ENCODE data around the gene GAS2L2. TPM values are rescaled to one million over a fixed set of nuclear protein-coding genes. Genes with fewer than 3 reads are reported as not detected.

Gene GAS2L2
- total and polyA plus RNA-seq, 2 of the 8 experiments (the other 6 are each of a cell fraction or from before 2014, with no cell fraction given), result 0.09 to 0.13 TPM

GRCh38 chr17:35795007-35795870, 42.2 kb upstream of the GAS2L2 start, which contains the start of gene MMP28:
Gene MMP28, minus strand, starts transcription at chr17:35795641. Its CDS starts 264 bp downstream, at chr17:35795377.
- no peak within 1 kb of the TSS for H3K27ac ChIP-seq (ENCODE audit: low read depth, low read length)
- H3K27me3 ChIP-seq (replicated peaks in 1 of 4; ENCODE audit: control insufficient read depth in 3 of 4, extremely low read depth in 1 of 4, insufficient read depth in 3 of 4, low read length in 3 of 4), result peaks cover 23 to 54% (median 43%) of the 10 kb centered on the region in 4 experiments
- H3K79me1 ChIP-seq (ENCODE audit: low read depth, low read length), result no peaks in the 10 kb centered on the region
- peak within 1 kb of the TSS; percentile 9; the same call in 1 of the 2 replicates for H4K8ac ChIP-seq (ENCODE audit: extremely low read depth, insufficient read depth, low read length)
- H2BK20ac ChIP-seq (ENCODE audit: low read length), result no peak within 1 kb of the TSS
- H2BK120ac ChIP-seq (replicated peaks; ENCODE audit: low read depth, low read length), result no peak within 1 kb of the TSS
- no peak within 1 kb of the TSS for H2BK15ac ChIP-seq (ENCODE audit: low read length)
- peak within 1 kb of the TSS; percentile 12; the same call in 1 of the 2 replicates for H2AFZ ChIP-seq (ENCODE audit: low read length)
- H3K9me3 ChIP-seq (ENCODE audit: insufficient read depth in 2 of 2, low read depth in 1 of 2, low read length in 1 of 2), result no peaks in the 10 kb centered on the region
- FAIRE-seq, result no peak
- H3K18ac ChIP-seq (ENCODE audit: extremely low read depth, low read length), result no peak within 1 kb of the TSS; the same call in 1 of the 2 replicates
- DNase-seq (ENCODE audit: low read depth in 1 of 2, low spot score in 2 of 2), result peak in 1 of 2 experiments; percentile 81
- 2% methylated on average over 50 of the region's 89 CpGs; no CpG with 5 or more reads in 1 of the 2 experiments for WGBS, 2 experiments (ENCODE audit: extremely low coverage in 1 of 2, insufficient coverage in 1 of 2, insufficient read length in 1 of 2, insufficient replicate concordance in 2 of 2, low coverage in 1 of 2, low lambda C conversion rate in 2 of 2, missing lambda C conversion rate in 1 of 2)
- no peak within 1 kb of the TSS for H3K56ac ChIP-seq (replicated peaks; ENCODE audit: insufficient read length, low read depth, low read length)
- peaks cover 11% of the 10 kb centered on the region; the same call in 1 of the 2 replicates for H3K23me2 ChIP-seq (ENCODE audit: low read depth, low read length)
- peak within 1 kb of the TSS in 1 of 4 experiments; percentile 60; a peak in 3 of 7 replicates for H3K9ac ChIP-seq (replicated peaks in 1 of 4; ENCODE audit: extremely low read depth in 1 of 4, low read depth in 3 of 4, low read length in 3 of 4)
- H3K23ac ChIP-seq (ENCODE audit: insufficient read length), result no peak within 1 kb of the TSS
- H2BK5ac ChIP-seq (ENCODE audit: low read depth, low read length), result no peak within 1 kb of the TSS
- no peak within 1 kb of the TSS for H3K14ac ChIP-seq (ENCODE audit: insufficient read length)
- H2BK12ac ChIP-seq (ENCODE audit: low read depth, low read length), result no peak within 1 kb of the TSS; the same call in 1 of the 2 replicates
- H4K91ac ChIP-seq (replicated peaks; ENCODE audit: insufficient read length, low read length), result no peak within 1 kb of the TSS
- peaks cover 0 to 10% (median 5%) of the 10 kb centered on the region in 4 experiments; a peak in 5 of 7 replicates for H3K4me1 ChIP-seq (replicated peaks in 1 of 4; ENCODE audit: control insufficient read depth in 3 of 4, insufficient read depth in 4 of 4, low read length in 3 of 4)
- no peaks in the 10 kb centered on the region for H3K36me3 ChIP-seq (ENCODE audit: control insufficient read depth in 2 of 4, insufficient read depth in 4 of 4, low read length in 3 of 4)
- no peak within 1 kb of the TSS for H2AK5ac ChIP-seq (ENCODE audit: low read depth, low read length)
- peak within 1 kb of the TSS; percentile 27 to 66 (median 60) for H3K4me3 ChIP-seq (ENCODE audit: extremely low read depth in 1 of 4, insufficient read depth in 2 of 4, low read depth in 3 of 4, low read length in 4 of 4)
- H3K4ac ChIP-seq (replicated peaks; ENCODE audit: insufficient read length, low read depth, low read length), result no peak within 1 kb of the TSS
- POLR2A ChIA-PET (ENCODE audit: partially characterized antibody), result interaction anchor here (0.6 to 7.5 kb wide), 2 partner anchors 14 to 125 kb away, joined by 3 to 50 read pairs; partner anchors contain the start of gene TAF15
- CTCF ChIA-PET (ENCODE audit: partially characterized antibody), result interaction anchor here (0.7 to 11.7 kb wide), 6 partner anchors 10 to 28 kb away, joined by 3 to 179 read pairs (median 14); partner anchors contain the start of genes C17orf50 and TAF15
- H4K5ac ChIP-seq (ENCODE audit: insufficient read length, low read depth, low read length), result no peak within 1 kb of the TSS
- H3K4me2 ChIP-seq (ENCODE audit: insufficient read depth in 1 of 2, low read depth in 2 of 2, low read length in 2 of 2), result peak within 1 kb of the TSS; percentile 59 to 99
- H3K79me2 ChIP-seq (ENCODE audit: control insufficient read depth in 1 of 2, insufficient read depth in 2 of 2, low read length in 2 of 2), result no peaks in the 10 kb centered on the region
- H4K20me1 ChIP-seq (replicated peaks in 1 of 2; ENCODE audit: control insufficient read depth in 1 of 2, insufficient read depth in 2 of 2, low read length in 2 of 2), result peaks cover 2% of the 10 kb centered on the region in 2 experiments
- TF ChIP-seq JUND (IDR thresholded peaks at IDR 0.05; ENCODE audit: low read length) (no peak), E2F6 (IDR thresholded peaks at IDR 0.05) (no peak), KDM1A (IDR thresholded peaks at IDR 0.05; ENCODE audit: borderline replicate concordance, low read length) (peak; percentile 27; the same call in 1 of the 2 replicates), CREB1 (IDR thresholded peaks at IDR 0.05) (no peak), GABPA (IDR thresholded peaks at IDR 0.05; ENCODE audit: borderline replicate concordance, insufficient read depth, low read length) (peak; percentile 32; the same call in 1 of the 2 replicates), USF2 (IDR thresholded peaks at IDR 0.05; ENCODE audit: low read length) (no peak)
- TF ChIP-seq, protein P1, sequence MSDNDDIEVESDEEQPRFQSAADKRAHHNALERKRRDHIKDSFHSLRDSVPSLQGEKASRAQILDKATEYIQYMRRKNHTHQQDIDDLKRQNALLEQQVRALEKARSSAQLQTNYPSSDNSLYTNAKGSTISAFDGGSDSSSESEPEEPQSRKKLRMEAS (IDR thresholded peaks at IDR 0.05), result peak; percentile 23; the same call in 1 of the 2 replicates
- TF ChIP-seq, protein P2, sequence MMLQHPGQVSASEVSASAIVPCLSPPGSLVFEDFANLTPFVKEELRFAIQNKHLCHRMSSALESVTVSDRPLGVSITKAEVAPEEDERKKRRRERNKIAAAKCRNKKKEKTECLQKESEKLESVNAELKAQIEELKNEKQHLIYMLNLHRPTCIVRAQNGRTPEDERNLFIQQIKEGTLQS (IDR thresholded peaks at IDR 0.05; ENCODE audit: insufficient read depth, low read depth, low read length), result no peak
